GM19372 (cell line): Measurements from ENCODE around the gene SP8.

Experiments
- ATAC-seq: cut with Tn5 transposase; IDR thresholded peaks from one replicate; pipeline ENCODE4 v1.9.1; 2021; ENCODE audit warnings: mild to moderate bottlenecking, low read depth, moderate library complexity; ENCODE audit not compliant: unreplicated experiment

Gene SP8

GRCh38 chr7:20795361-20795760 is 8.7 kb upstream of the SP8 start:
- no peak for ATAC-seq

DNA sequence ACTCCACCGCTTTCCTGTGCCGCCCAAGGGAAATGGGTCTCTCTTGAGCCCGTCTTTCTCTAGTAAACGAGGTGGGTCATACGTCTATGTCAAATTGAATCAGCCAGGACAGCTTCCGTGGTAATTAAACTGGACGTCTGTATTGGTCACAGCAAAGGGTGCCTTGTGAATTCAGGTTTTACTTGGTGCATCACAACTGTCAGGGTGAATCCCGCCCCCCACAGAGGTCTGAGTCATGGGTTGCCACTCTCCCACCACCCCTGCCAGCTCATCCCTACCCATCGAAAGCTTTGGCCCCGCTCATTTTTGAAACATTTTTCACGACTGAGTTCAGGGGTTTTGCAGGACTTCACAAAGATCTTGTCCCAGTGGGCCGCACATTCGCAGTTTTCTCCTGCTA is 8.0 kb upstream of the SP8 start:
- ATAC-seq: no peak

DNA sequence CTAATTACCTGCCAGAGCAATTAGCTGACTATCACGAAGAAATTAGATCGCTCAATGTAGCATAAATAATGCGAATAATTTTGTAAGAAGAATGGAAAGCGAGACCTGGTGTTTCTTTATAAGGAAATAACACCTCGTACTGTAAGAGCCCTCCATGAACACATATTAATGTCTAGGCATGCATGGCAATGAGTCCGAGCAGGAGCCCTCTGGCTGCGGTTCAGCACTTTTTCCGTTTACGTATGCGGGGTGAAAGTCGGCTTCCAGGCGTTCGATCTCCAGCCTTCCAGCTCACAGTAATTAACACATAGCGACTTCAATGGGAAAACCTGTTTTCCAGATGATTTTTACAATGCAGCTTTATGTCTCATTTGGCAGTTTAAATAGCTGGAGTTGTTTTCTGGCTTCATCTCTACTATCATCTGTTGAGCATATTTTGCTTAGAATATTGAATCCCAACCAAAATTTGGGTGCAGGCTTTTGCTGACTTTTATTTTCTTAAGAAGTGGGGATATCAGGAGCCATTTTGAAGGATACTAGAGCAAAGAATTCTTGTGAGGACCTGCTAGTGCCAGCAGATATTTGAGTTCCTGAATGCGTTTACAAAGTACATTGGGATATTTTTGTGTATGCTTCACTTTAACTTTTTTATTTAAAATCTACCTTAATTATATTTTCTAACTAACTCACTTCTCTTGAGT is 7.2 kb upstream of the SP8 start:
- ATAC-seq: no peak

GRCh38 chr7:20793248-20793647 is 6.6 kb upstream of the SP8 start:
- ATAC-seq: no peak

GRCh38 chr7:20791538-20792434 is 5.1 kb upstream of the SP8 start:
- no peak for ATAC-seq

DNA sequence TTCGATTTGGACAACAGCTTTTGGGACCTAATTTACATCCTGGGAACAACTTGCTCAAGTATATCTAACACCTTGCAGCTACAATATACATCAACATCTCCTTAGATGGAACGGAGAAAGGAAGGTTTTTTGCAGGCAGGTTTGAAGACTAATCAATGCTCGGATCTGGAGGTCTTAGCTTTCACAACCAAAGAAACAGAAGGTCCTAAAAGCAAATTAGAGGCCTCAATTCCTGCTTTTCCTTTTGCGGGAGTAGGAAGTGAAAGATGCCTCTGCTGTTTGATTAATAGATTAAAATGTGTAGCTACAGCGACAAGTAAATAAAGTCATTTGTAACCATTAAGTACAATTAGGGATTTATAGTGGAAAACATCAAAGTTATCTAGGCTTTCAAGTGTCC is 3.7 kb upstream of the SP8 start:
- no peak for ATAC-seq

DNA sequence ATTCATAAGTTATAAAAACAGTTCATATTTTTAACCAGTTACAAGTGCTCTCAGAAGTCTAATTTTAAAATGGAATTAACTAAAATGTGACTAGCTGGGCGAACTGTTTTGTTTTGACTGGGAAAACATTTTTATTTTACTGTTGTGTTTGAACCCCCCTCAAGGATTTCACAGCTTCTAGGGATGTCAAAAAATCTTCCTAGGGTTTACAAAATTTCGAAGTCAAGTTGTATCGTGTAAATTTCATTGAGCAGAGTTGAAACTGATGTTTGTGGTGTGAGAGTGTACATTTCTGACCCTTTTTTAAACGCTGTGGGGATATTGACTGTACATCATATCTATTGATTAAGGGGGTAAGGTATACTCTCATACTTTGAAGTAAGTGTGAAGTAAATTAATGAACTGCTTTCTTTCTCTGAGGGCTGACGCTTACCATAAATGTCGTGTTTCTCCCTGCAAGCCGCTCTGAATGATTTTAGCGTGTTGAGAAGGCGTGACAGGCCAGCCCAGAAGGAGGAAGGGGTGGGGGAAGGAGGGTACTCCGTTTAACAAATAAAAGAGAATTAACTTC is 1.8 kb upstream of the SP8 start:
- ATAC-seq: no peak

DNA sequence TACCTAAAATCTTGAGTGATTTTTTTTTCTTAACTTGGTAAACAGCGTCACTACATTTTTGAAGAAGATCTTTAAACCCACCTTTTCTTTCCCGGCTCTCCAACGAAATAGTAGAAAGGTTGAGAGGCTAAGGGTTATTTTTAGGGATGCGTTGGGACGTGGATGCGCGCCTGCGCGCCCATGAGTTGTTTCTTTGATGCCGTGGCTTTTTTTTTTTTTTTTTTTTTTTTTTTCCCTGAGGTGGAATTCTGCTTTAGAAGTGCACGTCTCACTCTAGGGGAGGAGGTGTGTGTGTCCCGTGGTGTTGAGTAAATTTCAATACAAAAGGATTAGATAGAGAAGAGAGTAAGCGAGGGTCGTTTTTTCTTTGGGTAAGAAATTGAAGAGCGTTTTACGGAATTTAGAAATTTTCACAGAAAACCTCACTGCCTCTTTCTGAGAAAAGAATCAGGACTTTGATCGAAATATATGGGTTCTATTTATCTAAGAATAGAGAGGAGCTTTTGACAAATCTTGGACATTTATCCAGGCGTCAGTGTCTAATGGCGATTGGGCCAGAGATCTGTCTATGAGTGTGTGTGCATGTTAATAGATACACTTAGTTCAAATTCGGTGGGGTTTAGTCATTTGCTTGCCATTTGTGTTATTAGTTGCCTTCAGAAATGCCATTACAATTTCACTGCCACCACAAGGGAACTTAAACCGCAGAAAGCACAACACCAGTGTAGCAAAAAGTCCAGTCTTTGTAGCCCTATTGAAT is 1.2 kb upstream of the SP8 start:
- ATAC-seq: no peak

DNA sequence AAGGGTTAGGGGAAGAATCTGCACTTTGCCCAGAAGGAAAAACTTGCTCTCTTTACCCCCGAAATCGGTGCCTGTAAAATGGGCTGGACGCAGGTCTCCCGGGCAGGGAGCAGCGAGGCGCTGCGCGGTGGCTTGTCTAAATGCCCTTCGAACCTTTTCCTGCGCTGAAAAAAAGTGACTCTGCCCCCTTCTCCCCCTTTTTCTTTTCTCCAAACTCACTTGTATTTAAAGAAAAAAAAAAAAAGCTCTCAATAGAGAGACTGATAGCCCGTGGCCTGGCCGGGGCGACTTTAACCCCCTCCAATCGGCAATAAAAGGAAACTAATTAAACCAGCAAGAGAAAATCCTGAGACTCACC is 286 bp downstream of the SP8 start:
- no peak for ATAC-seq

DNA sequence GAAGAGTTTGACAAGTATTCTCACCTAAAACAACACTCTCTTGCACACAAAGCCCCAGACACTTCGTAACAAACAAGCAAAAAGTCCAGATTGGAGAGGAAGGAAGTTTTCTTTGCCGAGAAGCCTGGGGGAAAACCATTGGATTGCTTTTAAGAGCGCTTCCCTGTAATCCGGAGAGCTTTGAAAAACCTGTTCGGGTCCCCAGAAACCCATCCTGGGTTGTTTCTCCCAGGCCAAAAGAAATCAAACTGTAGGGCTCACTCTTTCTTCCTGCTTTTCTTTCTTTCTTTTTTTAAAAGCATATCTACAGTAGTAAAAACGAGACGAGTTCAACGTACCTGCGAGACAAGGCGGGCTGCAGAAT is 655 bp downstream of the SP8 start:
- ATAC-seq: no peak

GRCh38 chr7:20785157-20786048 is 1.3 kb downstream of the SP8 start:
- ATAC-seq: no peak

DNA sequence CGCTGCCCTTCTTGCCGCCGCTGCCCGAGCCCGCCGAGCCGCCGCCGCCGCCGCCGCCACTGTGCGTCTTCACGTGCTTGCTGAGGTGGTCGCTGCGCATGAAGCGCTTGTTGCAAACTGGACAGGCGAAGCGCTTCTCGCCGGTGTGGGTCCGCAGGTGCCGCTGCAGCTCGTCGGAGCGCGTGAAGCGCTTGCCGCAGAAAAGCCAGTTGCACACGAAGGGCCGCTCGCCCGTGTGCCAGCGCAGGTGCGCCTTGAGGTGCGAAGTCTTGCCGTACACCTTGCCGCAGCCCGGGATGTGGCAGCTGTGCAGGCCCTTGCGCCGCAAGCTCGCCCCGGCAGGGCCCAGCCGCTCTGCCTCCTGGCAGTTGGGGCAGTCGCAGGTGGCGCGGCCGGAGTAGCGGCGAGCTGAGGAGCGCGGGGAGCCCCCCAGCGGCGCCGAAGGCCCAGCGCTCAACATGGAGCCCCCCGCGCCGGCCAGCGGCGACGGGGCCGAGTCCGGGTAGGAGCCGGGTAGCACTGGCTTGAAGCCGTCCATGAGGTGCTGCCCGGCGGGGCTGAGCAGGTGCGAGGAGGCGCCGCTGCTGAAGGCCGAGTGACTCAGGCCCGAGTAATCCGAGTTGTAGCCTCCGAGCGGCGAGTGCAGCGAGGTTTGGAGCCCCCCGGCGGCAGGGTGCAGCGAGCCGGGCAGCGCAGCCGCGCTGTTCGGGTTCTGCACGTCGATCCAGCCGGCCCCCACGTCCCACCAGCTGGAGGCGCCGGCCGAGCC is 2.1 kb downstream of the SP8 start:
- ATAC-seq: no peak

DNA sequence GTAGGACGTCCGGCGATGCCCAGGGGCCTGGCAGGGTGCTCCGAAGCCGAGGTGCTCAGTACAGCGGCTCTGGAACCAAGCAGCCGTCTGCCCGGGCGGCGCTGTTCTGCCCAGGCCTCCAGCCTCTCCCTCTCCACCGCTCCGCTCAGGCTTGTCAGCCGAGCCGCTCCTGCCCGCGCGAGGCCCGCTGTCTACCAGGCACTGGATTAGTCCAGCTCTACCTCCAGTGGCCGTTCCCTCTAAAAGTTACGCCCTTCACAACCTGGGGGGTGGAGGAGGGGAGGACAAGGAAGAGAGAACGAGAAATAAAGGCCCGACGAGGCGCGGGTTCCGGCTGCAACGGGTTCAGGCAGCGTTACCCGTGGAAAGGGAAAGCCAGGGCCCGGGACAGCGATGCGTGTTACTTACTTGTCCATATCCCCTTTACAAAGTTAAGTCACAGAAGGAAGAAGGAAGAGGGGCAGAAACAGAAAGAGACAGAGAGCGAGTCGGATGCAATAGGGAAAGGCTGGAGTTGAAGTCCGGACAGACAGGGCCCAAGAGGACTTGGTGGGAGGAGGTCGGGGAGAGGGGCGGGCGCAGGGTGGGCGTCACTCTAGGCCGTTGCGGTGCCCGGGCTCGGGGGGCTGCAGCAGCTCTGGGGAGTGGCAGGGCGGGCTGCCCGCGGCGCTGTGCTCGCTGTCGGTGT is 2.8 kb downstream of the SP8 start:
- ATAC-seq: no peak

GRCh38 chr7:20783125-20783699 is 3.5 kb downstream of the SP8 start:
- no peak for ATAC-seq

DNA sequence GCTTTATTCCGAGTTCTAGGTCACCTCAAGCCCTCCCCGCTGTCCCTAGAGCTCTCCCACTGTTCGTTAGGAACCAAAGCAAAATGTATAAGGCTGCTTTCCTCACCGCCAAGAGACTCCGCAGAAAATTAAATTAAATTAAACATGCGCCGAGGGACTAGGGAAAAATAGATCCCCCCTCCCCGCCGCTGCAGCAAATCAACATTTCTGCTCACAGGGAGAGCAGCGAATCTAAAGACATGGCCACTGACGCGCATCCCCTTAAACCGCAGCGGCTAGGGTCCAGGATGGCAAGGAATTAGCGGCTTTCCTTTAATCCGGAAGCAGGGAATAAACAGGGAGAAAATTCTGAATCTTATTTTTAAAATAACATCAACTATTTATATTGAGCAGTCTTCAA is 7.6 kb downstream of the SP8 start:
- no peak for ATAC-seq

- ATAC-seq: peak; percentile 69
These were observed 8.5 kb downstream of the SP8 start for GRCh38 chr7:20778063-20778721.

- peak; percentile 26 for ATAC-seq
These were observed 9.2 kb downstream of the SP8 start for GRCh38 chr7:20777377-20778062.
